ENCODE results near the gene ATP2B3.

DNA sequence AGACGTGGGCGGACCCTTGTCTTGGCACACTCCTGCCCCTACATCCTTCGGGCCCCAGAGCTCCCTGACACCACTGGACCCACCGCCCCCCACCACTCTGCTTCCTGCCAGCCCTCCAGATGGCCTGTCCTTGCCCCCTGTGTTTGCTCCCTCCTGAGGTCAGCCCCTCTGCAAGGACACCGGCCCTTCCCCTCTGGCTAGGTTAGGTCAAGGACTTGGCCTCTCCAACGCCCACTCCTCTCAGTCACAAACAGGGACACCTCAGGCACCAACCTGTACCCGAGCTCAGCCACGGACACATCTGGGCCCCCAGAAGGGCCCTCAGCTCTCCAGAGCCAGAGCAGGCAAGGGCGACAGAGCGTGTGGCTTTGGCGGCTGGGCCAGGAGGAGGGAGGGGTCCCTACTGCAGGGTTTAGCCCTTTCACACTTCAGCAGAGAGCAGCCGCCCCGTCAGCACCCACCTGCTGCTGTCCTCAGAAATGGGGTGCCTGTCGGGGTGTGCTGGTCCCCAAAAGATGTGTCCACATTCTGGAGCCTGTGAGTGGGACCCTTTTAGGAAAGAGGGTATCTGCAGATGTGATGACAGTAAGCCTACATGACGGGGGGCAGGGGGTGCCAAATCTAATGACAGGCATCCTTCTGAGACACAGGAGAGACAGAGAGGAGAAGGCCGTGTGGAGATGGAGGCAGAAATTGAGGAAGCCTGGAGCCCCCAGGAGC lies 106.0 kb downstream of the ATP2B3 start:
- TF ChIP-seq, protein P1, sequence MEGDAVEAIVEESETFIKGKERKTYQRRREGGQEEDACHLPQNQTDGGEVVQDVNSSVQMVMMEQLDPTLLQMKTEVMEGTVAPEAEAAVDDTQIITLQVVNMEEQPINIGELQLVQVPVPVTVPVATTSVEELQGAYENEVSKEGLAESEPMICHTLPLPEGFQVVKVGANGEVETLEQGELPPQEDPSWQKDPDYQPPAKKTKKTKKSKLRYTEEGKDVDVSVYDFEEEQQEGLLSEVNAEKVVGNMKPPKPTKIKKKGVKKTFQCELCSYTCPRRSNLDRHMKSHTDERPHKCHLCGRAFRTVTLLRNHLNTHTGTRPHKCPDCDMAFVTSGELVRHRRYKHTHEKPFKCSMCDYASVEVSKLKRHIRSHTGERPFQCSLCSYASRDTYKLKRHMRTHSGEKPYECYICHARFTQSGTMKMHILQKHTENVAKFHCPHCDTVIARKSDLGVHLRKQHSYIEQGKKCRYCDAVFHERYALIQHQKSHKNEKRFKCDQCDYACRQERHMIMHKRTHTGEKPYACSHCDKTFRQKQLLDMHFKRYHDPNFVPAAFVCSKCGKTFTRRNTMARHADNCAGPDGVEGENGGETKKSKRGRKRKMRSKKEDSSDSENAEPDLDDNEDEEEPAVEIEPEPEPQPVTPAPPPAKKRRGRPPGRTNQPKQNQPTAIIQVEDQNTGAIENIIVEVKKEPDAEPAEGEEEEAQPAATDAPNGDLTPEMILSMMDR (conservative IDR thresholded peaks at IDR 0.05; ENCODE audit: low read depth in 2 of 2), result no peak
- TF ChIP-seq POLR2AphosphoS5 (IDR thresholded peaks at IDR 0.05; ENCODE audit: low read depth) (no peak), EZH2 (IDR thresholded peaks at IDR 0.05; ENCODE audit: low read depth, unreplicated experiment) (no peak), CREB1 (CRISPR knock-in tag; IDR thresholded peaks at IDR 0.05; ENCODE audit: low read depth) (no peak), NANOG (IDR thresholded peaks at IDR 0.05; ENCODE audit: borderline replicate concordance) (no peak), ZNF114 (CRISPR knock-in tag; IDR thresholded peaks at IDR 0.05) (no peak), STAT1 (IDR thresholded peaks at IDR 0.05; ENCODE audit: unreplicated experiment) (no peak)
- TF ChIP-seq, protein P2, sequence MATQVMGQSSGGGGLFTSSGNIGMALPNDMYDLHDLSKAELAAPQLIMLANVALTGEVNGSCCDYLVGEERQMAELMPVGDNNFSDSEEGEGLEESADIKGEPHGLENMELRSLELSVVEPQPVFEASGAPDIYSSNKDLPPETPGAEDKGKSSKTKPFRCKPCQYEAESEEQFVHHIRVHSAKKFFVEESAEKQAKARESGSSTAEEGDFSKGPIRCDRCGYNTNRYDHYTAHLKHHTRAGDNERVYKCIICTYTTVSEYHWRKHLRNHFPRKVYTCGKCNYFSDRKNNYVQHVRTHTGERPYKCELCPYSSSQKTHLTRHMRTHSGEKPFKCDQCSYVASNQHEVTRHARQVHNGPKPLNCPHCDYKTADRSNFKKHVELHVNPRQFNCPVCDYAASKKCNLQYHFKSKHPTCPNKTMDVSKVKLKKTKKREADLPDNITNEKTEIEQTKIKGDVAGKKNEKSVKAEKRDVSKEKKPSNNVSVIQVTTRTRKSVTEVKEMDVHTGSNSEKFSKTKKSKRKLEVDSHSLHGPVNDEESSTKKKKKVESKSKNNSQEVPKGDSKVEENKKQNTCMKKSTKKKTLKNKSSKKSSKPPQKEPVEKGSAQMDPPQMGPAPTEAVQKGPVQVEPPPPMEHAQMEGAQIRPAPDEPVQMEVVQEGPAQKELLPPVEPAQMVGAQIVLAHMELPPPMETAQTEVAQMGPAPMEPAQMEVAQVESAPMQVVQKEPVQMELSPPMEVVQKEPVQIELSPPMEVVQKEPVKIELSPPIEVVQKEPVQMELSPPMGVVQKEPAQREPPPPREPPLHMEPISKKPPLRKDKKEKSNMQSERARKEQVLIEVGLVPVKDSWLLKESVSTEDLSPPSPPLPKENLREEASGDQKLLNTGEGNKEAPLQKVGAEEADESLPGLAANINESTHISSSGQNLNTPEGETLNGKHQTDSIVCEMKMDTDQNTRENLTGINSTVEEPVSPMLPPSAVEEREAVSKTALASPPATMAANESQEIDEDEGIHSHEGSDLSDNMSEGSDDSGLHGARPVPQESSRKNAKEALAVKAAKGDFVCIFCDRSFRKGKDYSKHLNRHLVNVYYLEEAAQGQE (IDR thresholded peaks at IDR 0.05; ENCODE audit: unreplicated experiment), result no peak
- TF ChIP-seq, protein P3, sequence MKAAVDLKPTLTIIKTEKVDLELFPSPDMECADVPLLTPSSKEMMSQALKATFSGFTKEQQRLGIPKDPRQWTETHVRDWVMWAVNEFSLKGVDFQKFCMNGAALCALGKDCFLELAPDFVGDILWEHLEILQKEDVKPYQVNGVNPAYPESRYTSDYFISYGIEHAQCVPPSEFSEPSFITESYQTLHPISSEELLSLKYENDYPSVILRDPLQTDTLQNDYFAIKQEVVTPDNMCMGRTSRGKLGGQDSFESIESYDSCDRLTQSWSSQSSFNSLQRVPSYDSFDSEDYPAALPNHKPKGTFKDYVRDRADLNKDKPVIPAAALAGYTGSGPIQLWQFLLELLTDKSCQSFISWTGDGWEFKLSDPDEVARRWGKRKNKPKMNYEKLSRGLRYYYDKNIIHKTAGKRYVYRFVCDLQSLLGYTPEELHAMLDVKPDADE (IDR thresholded peaks at IDR 0.05), result no peak

All from GM23338 (cell line).